Measurements from ENCODE around the gene BRD7. TPM values are rescaled to one million over a fixed set of nuclear protein-coding genes. Genes with fewer than 3 reads are reported as not detected.

BRD7 gene
- polyA plus RNA-seq, 2 of the 4 experiments (the other 2 are of a cell fraction) = 60.4 to 94.5 TPM

DNA sequence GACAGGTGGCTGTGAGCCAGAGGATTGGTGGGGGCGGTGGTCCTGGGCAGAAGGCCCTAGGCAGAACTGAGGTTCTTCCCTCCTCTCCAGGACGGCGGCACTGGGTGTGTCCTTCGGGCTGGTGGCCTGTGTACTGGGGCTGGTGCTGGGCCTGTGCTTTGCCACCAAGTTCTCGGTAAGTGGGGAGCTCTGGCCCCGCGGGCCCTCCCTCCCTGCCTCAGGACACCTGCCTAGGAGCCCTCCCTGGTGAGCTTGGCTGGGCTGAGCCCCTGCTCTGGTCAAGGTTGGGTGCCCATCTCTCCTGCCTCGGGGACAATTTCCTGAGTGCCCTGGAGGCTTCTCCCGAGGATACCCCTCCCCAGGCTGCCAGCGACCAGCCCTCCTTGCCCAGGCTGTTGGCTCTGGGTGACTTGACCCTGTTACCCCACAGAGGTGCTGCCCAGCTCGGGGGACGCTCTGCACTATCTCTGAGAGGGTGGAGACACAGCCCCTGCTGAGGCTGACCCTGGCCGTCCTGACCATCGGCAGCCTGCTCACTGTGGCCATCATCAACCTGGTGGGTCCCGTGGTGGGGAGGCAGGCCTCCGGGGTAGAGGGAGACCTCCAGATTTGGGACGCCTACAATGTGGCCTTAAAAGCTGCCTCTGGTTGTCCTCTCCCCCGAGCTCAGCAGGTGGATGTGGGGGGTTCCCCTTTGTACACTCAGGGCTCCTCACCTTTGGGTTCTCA lies 60.4 kb downstream of the BRD7 start:
- ATAC-seq = peak in 1 of 2 experiments; percentile 2; a peak in 1 of 6 replicates
- DNase-seq (ENCODE audit: low read depth in 1 of 2, low spot score in 1 of 2) = no peak
- Histone ChIP-seq H3K4me2 (no peak overlapping the region), H3K27ac (no peak overlapping the region; a peak in 1 of 6 replicates), H3K4me3 (no peak overlapping the region), H3K4me1 (no peaks in the 10 kb centered on the region), H3K9me3 (no peaks in the 10 kb centered on the region)
- ChIA-PET POLR2A (no interaction called here), CTCF (interaction anchor here (1.3 to 1.7 kb wide), 3 partner anchors 46 to 97 kb away, joined by 3 to 6 read pairs (median 4); no protein-coding TSS in a partner anchor)
- WGBS (ENCODE audit: missing lambda C conversion rate) = 85% methylated on average over 12 of the region's 18 CpGs
- TF ChIP-seq FOSL2 (IDR thresholded peaks at IDR 0.05) (no peak), FOSL2 (CRISPR knock-in tag; IDR thresholded peaks at IDR 0.05) (no peak), CBX2 (IDR thresholded peaks at IDR 0.05; ENCODE audit: borderline replicate concordance, low read depth) (no peak), FOXS1 (CRISPR knock-in tag; IDR thresholded peaks at IDR 0.05) (no peak), POLR2AphosphoS2 (conservative IDR thresholded peaks at IDR 0.05; ENCODE audit: low read length) (no peak), BHLHE40 (IDR thresholded peaks at IDR 0.05; ENCODE audit: low read depth, low read length) (no peak), TFCP2L1 (CRISPR knock-in tag; IDR thresholded peaks at IDR 0.05) (no peak), EP300 (IDR thresholded peaks at IDR 0.05) (no peak), HEYL (CRISPR knock-in tag; IDR thresholded peaks at IDR 0.05) (no peak), CHD2 (IDR thresholded peaks at IDR 0.05; ENCODE audit: low read length, partially characterized antibody) (no peak), HOXB5 (CRISPR knock-in tag; IDR thresholded peaks at IDR 0.05) (no peak), RFX5 (IDR thresholded peaks at IDR 0.05) (no peak), SMC3 (IDR thresholded peaks at IDR 0.05) (no peak), FOSB (CRISPR knock-in tag; IDR thresholded peaks at IDR 0.05) (no peak), GATA3 (IDR thresholded peaks at IDR 0.05; ENCODE audit: borderline replicate concordance) (no peak), JUN (IDR thresholded peaks at IDR 0.05) (no peak), NR3C1 (IDR thresholded peaks at IDR 0.05) (no peak)
- TF ChIP-seq, protein P1, sequence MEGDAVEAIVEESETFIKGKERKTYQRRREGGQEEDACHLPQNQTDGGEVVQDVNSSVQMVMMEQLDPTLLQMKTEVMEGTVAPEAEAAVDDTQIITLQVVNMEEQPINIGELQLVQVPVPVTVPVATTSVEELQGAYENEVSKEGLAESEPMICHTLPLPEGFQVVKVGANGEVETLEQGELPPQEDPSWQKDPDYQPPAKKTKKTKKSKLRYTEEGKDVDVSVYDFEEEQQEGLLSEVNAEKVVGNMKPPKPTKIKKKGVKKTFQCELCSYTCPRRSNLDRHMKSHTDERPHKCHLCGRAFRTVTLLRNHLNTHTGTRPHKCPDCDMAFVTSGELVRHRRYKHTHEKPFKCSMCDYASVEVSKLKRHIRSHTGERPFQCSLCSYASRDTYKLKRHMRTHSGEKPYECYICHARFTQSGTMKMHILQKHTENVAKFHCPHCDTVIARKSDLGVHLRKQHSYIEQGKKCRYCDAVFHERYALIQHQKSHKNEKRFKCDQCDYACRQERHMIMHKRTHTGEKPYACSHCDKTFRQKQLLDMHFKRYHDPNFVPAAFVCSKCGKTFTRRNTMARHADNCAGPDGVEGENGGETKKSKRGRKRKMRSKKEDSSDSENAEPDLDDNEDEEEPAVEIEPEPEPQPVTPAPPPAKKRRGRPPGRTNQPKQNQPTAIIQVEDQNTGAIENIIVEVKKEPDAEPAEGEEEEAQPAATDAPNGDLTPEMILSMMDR (IDR thresholded peaks at IDR 0.05) = no peak
- TF ChIP-seq, protein P2, sequence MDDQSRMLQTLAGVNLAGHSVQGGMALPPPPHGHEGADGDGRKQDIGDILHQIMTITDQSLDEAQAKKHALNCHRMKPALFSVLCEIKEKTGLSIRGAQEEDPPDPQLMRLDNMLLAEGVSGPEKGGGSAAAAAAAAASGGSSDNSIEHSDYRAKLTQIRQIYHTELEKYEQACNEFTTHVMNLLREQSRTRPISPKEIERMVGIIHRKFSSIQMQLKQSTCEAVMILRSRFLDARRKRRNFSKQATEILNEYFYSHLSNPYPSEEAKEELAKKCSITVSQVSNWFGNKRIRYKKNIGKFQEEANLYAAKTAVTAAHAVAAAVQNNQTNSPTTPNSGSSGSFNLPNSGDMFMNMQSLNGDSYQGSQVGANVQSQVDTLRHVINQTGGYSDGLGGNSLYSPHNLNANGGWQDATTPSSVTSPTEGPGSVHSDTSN (IDR thresholded peaks at IDR 0.05) = no peak
- TF ChIP-seq, protein P3, sequence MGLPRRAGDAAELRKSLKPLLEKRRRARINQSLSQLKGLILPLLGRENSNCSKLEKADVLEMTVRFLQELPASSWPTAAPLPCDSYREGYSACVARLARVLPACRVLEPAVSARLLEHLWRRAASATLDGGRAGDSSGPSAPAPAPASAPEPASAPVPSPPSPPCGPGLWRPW (IDR thresholded peaks at IDR 0.05) = no peak
- TF ChIP-seq, protein P4, sequence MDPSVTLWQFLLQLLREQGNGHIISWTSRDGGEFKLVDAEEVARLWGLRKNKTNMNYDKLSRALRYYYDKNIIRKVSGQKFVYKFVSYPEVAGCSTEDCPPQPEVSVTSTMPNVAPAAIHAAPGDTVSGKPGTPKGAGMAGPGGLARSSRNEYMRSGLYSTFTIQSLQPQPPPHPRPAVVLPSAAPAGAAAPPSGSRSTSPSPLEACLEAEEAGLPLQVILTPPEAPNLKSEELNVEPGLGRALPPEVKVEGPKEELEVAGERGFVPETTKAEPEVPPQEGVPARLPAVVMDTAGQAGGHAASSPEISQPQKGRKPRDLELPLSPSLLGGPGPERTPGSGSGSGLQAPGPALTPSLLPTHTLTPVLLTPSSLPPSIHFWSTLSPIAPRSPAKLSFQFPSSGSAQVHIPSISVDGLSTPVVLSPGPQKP (IDR thresholded peaks at IDR 0.05; ENCODE audit: low read depth, low read length) = no peak
- FAIRE-seq = no peak

DNA sequence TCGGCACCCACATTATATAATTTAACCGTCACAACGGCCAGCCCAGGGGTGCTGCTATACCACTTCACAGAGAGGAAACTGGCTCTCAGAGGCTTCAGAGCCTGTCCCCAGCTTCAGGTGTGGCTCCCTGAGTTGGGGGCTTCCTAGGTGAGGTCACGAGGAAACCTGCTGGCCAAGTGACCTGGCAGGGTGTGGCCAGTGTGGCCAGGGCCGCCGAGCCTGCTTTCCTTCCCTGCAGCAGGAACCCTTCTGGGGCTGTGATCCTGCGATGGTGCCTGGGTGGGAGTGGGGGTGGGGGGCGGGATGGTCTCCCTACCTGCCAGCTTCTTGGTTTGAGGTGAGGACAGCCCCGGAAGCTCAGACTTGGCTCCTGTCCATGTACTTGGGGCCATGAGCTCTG lies 62.5 kb downstream of the BRD7 start:
- peaks cover 19% of the 10 kb centered on the region for H3K4me1 ChIP-seq
- no peak for DNase-seq (ENCODE audit: low read depth in 1 of 2, low spot score in 1 of 2)
- no peak for FAIRE-seq
- no peak overlapping the region for H3K4me2 ChIP-seq
- WGBS (ENCODE audit: missing lambda C conversion rate) = 82% methylated on average over 4 of the region's 9 CpGs
- H3K27ac ChIP-seq = no peak overlapping the region
- no peak for ATAC-seq
- H3K9me3 ChIP-seq = no peaks in the 10 kb centered on the region
- POLR2A ChIA-PET = no interaction called here
- H3K4me3 ChIP-seq = no peak overlapping the region
- CTCF ChIA-PET = interaction anchor here (1.1 to 1.5 kb wide), 2 partner anchors 96 to 359 kb away, joined by 4 read pairs; no protein-coding TSS in a partner anchor
- no peak for TF ChIP-seq TP53 (CRISPR knock-in tag; IDR thresholded peaks at IDR 0.05)
- TF ChIP-seq, protein P5, sequence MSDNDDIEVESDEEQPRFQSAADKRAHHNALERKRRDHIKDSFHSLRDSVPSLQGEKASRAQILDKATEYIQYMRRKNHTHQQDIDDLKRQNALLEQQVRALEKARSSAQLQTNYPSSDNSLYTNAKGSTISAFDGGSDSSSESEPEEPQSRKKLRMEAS (IDR thresholded peaks at IDR 0.05) = no peak
- TF ChIP-seq, protein P6, sequence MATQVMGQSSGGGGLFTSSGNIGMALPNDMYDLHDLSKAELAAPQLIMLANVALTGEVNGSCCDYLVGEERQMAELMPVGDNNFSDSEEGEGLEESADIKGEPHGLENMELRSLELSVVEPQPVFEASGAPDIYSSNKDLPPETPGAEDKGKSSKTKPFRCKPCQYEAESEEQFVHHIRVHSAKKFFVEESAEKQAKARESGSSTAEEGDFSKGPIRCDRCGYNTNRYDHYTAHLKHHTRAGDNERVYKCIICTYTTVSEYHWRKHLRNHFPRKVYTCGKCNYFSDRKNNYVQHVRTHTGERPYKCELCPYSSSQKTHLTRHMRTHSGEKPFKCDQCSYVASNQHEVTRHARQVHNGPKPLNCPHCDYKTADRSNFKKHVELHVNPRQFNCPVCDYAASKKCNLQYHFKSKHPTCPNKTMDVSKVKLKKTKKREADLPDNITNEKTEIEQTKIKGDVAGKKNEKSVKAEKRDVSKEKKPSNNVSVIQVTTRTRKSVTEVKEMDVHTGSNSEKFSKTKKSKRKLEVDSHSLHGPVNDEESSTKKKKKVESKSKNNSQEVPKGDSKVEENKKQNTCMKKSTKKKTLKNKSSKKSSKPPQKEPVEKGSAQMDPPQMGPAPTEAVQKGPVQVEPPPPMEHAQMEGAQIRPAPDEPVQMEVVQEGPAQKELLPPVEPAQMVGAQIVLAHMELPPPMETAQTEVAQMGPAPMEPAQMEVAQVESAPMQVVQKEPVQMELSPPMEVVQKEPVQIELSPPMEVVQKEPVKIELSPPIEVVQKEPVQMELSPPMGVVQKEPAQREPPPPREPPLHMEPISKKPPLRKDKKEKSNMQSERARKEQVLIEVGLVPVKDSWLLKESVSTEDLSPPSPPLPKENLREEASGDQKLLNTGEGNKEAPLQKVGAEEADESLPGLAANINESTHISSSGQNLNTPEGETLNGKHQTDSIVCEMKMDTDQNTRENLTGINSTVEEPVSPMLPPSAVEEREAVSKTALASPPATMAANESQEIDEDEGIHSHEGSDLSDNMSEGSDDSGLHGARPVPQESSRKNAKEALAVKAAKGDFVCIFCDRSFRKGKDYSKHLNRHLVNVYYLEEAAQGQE (IDR thresholded peaks at IDR 0.05) = no peak
- TF ChIP-seq POLR2A (IDR thresholded peaks at IDR 0.05; ENCODE audit: low read length) = no peak
- no peak for TF ChIP-seq JUN (IDR thresholded peaks at IDR 0.05)
- TF ChIP-seq, protein P7, sequence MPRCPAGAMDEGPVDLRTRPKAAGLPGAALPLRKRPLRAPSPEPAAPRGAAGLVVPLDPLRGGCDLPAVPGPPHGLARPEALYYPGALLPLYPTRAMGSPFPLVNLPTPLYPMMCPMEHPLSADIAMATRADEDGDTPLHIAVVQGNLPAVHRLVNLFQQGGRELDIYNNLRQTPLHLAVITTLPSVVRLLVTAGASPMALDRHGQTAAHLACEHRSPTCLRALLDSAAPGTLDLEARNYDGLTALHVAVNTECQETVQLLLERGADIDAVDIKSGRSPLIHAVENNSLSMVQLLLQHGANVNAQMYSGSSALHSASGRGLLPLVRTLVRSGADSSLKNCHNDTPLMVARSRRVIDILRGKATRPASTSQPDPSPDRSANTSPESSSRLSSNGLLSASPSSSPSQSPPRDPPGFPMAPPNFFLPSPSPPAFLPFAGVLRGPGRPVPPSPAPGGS (IDR thresholded peaks at IDR 0.05) = no peak
- TF ChIP-seq TFCP2L1 (CRISPR knock-in tag; IDR thresholded peaks at IDR 0.05) = no peak
- no peak for TF ChIP-seq KDM1A (IDR thresholded peaks at IDR 0.05; ENCODE audit: low read depth)
- no peak for TF ChIP-seq ZFP36 (IDR thresholded peaks at IDR 0.05; ENCODE audit: borderline replicate concordance, partially characterized antibody)
- TF ChIP-seq RNF2 (IDR thresholded peaks at IDR 0.05; ENCODE audit: borderline replicate concordance, low read depth) = no peak
- no peak for TF ChIP-seq CHD2 (IDR thresholded peaks at IDR 0.05; ENCODE audit: low read length, partially characterized antibody)

All from A549 (cell line).